IPS-20b (cell line): ENCODE data around the gene NPAS2.

ENCODE experiments used
- H3K27ac ChIP-seq: one replicate; pipeline ENCODE4 v1.5.1; 2013; ENCODE audit warnings: low read length
- H3K27me3 ChIP-seq: 2 replicates; pipeline ENCODE4 v1.6.1; 2013; ENCODE audit warnings: mild to moderate bottlenecking, low read length, inconsistent platforms; ENCODE audit not compliant: insufficient read depth
- H3K36me3 ChIP-seq: 2 replicates; pipeline ENCODE4 v1.6.1; 2013; ENCODE audit warnings: low read depth, mild to moderate bottlenecking, inconsistent platforms, low read length, moderate library complexity; ENCODE audit not compliant: insufficient read depth
- H3K4me1 ChIP-seq: 2 replicates; pipeline ENCODE4 v1.6.1; 2013; ENCODE audit warnings: mild to moderate bottlenecking, control low read depth, inconsistent platforms, low read length, moderate library complexity; ENCODE audit not compliant: insufficient read depth
- H3K4me3 ChIP-seq: 2 replicates; pipeline ENCODE4 v1.5.1; 2013; ENCODE audit warnings: mild to moderate bottlenecking, low read length, inconsistent platforms
- H3K9ac ChIP-seq: 2 replicates; pipeline ENCODE4 v1.6.1; 2013; ENCODE audit warnings: low read depth, mild to moderate bottlenecking, inconsistent platforms, low read length, moderate library complexity
- H3K9me3 ChIP-seq: 2 replicates; pipeline ENCODE4 v1.6.1; 2013; ENCODE audit warnings: mild to moderate bottlenecking, low read depth, low read length, inconsistent platforms; ENCODE audit not compliant: insufficient read depth

The NPAS2 gene

GRCh38 chr2:100983201-100983600 is 163.3 kb downstream of the NPAS2 start:
- H3K4me1 ChIP-seq: peaks cover 4% of the 10 kb centered on the region; the same call in 1 of the 2 replicates
- H3K9ac ChIP-seq: no peak overlapping the region
- H3K9me3 ChIP-seq: no peaks in the 10 kb centered on the region
- no peaks in the 10 kb centered on the region for H3K36me3 ChIP-seq
- no peak overlapping the region for H3K27ac ChIP-seq
- no peaks in the 10 kb centered on the region for H3K27me3 ChIP-seq
- no peak overlapping the region for H3K4me3 ChIP-seq

- Histone ChIP-seq H3K27ac (no peak overlapping the region), H3K9me3 (no peaks in the 10 kb centered on the region), H3K36me3 (no peaks in the 10 kb centered on the region), H3K4me1 (peaks cover 4% of the 10 kb centered on the region; the same call in 1 of the 2 replicates), H3K27me3 (no peaks in the 10 kb centered on the region), H3K4me3 (no peak overlapping the region), H3K9ac (no peak overlapping the region)
These were observed 163.9 kb downstream of the NPAS2 start for GRCh38 chr2:100983684-100984310.

- no peaks in the 10 kb centered on the region for H3K36me3 ChIP-seq
- H3K27me3 ChIP-seq: no peaks in the 10 kb centered on the region
- H3K27ac ChIP-seq: no peak overlapping the region
These were observed 165.0 kb downstream of the NPAS2 start for GRCh38 chr2:100984892-100985307.

GRCh38 chr2:100986157-100986556 is 166.2 kb downstream of the NPAS2 start:
- H3K36me3 ChIP-seq: no peaks in the 10 kb centered on the region
- no peaks in the 10 kb centered on the region for H3K4me1 ChIP-seq
- H3K27ac ChIP-seq: no peak overlapping the region
- no peaks in the 10 kb centered on the region for H3K27me3 ChIP-seq
- H3K4me3 ChIP-seq: no peak overlapping the region
- H3K9ac ChIP-seq: no peak overlapping the region
- H3K9me3 ChIP-seq: no peaks in the 10 kb centered on the region

More at GRCh38 chr2:100984892-100985307, 165.0 kb downstream of the NPAS2 start:
- Histone ChIP-seq H3K4me3 (no peak overlapping the region), H3K9ac (no peak overlapping the region), H3K9me3 (no peaks in the 10 kb centered on the region), H3K4me1 (peaks cover 4% of the 10 kb centered on the region; the same call in 1 of the 2 replicates)

GRCh38 chr2:100987536-100987935 is 167.6 kb downstream of the NPAS2 start:
- Histone ChIP-seq H3K9ac (no peak overlapping the region), H3K4me3 (no peak overlapping the region), H3K27ac (no peak overlapping the region), H3K36me3 (no peaks in the 10 kb centered on the region), H3K9me3 (no peaks in the 10 kb centered on the region), H3K4me1 (no peaks in the 10 kb centered on the region), H3K27me3 (no peaks in the 10 kb centered on the region)

GRCh38 chr2:100987974-100988373 is 168.0 kb downstream of the NPAS2 start:
- H3K4me1 ChIP-seq: no peaks in the 10 kb centered on the region
- H3K27ac ChIP-seq: no peak overlapping the region
- no peaks in the 10 kb centered on the region for H3K27me3 ChIP-seq
- no peak overlapping the region for H3K4me3 ChIP-seq
- no peaks in the 10 kb centered on the region for H3K36me3 ChIP-seq
- no peak overlapping the region for H3K9ac ChIP-seq
- no peaks in the 10 kb centered on the region for H3K9me3 ChIP-seq

GRCh38 chr2:100988630-100989417 is 168.9 kb downstream of the NPAS2 start:
- Histone ChIP-seq H3K27ac (no peak overlapping the region), H3K36me3 (no peaks in the 10 kb centered on the region), H3K27me3 (no peaks in the 10 kb centered on the region), H3K9ac (no peak overlapping the region), H3K4me3 (no peak overlapping the region), H3K9me3 (no peaks in the 10 kb centered on the region), H3K4me1 (no peaks in the 10 kb centered on the region)

- Histone ChIP-seq H3K4me1 (no peaks in the 10 kb centered on the region), H3K9ac (no peak overlapping the region), H3K9me3 (no peaks in the 10 kb centered on the region), H3K4me3 (no peak overlapping the region), H3K27me3 (no peaks in the 10 kb centered on the region), H3K27ac (no peak overlapping the region), H3K36me3 (no peaks in the 10 kb centered on the region)
These were observed 169.7 kb downstream of the NPAS2 start for GRCh38 chr2:100989666-100990065.

- no peak overlapping the region for H3K4me3 ChIP-seq
- H3K27me3 ChIP-seq: no peaks in the 10 kb centered on the region
- H3K27ac ChIP-seq: no peak overlapping the region
- H3K9ac ChIP-seq: no peak overlapping the region
- no peaks in the 10 kb centered on the region for H3K36me3 ChIP-seq
- H3K4me1 ChIP-seq: no peaks in the 10 kb centered on the region
- H3K9me3 ChIP-seq: no peaks in the 10 kb centered on the region
These were observed 170.2 kb downstream of the NPAS2 start for GRCh38 chr2:100990166-100990565.

GRCh38 chr2:100990650-100991403 is 170.9 kb downstream of the NPAS2 start:
- Histone ChIP-seq H3K4me3 (no peak overlapping the region), H3K9me3 (no peaks in the 10 kb centered on the region), H3K27me3 (no peaks in the 10 kb centered on the region), H3K9ac (no peak overlapping the region), H3K4me1 (no peaks in the 10 kb centered on the region), H3K27ac (no peak overlapping the region), H3K36me3 (no peaks in the 10 kb centered on the region)

GRCh38 chr2:100991404-100991773 is 171.4 kb downstream of the NPAS2 start:
- Histone ChIP-seq H3K9ac (no peak overlapping the region), H3K27ac (no peak overlapping the region), H3K4me1 (no peaks in the 10 kb centered on the region), H3K4me3 (no peak overlapping the region), H3K27me3 (no peaks in the 10 kb centered on the region), H3K9me3 (no peaks in the 10 kb centered on the region), H3K36me3 (no peaks in the 10 kb centered on the region)
